Ishikawa (cell line): ENCODE data around the gene APOBEC3G.

Experiments
- CEBPB ChIP-seq: IDR thresholded peaks from 2 replicates; pipeline ENCODE4 v1.6.1; 2012
- CREB1 ChIP-seq: IDR thresholded peaks from 2 replicates; pipeline ENCODE4 v1.6.1; 2012; ENCODE audit warnings: low read depth
- EGR1 ChIP-seq: IDR thresholded peaks from 2 replicates; pipeline ENCODE4 v1.6.1; 2012
- EP300 ChIP-seq: IDR thresholded peaks from 2 replicates; pipeline ENCODE4 v1.6.1; 2012; ENCODE audit warnings: borderline replicate concordance
- FOXM1 ChIP-seq: IDR thresholded peaks from 2 replicates; pipeline ENCODE4 v1.6.1; 2012; ENCODE audit warnings: low read depth, borderline replicate concordance
- NFIC ChIP-seq: IDR thresholded peaks from 2 replicates; pipeline ENCODE4 v1.6.1; 2012
- RAD21 ChIP-seq: IDR thresholded peaks from 2 replicates; pipeline ENCODE4 v1.6.1; 2012; ENCODE audit warnings: low read depth
- TAF1 ChIP-seq: IDR thresholded peaks from 2 replicates; pipeline ENCODE4 v1.6.1; 2012; ENCODE audit warnings: low read depth, mild to moderate bottlenecking
- TCF12 ChIP-seq: IDR thresholded peaks from 2 replicates; pipeline ENCODE4 v1.6.1; 2012; ENCODE audit warnings: low read depth
- TEAD4 ChIP-seq: IDR thresholded peaks from 2 replicates; pipeline ENCODE4 v1.6.1; 2012
- YY1 ChIP-seq: IDR thresholded peaks from 2 replicates; pipeline ENCODE4 v1.6.1; 2012; ENCODE audit warnings: low read depth
- ZBTB7A ChIP-seq: IDR thresholded peaks from 2 replicates; pipeline ENCODE4 v1.6.1; 2012; ENCODE audit warnings: low read depth
- TF ChIP-seq, protein P1 (sequence below): IDR thresholded peaks from 2 replicates; pipeline ENCODE4 v1.6.1; 2012
- TF ChIP-seq, protein P2 (sequence below): IDR thresholded peaks from 2 replicates; pipeline ENCODE4 v1.6.1; 2012
- TF ChIP-seq, protein P3 (sequence below): IDR thresholded peaks from 2 replicates; pipeline ENCODE4 v1.6.1; 2012; ENCODE audit warnings: low read depth, mild to moderate bottlenecking

APOBEC3G gene

DNA sequence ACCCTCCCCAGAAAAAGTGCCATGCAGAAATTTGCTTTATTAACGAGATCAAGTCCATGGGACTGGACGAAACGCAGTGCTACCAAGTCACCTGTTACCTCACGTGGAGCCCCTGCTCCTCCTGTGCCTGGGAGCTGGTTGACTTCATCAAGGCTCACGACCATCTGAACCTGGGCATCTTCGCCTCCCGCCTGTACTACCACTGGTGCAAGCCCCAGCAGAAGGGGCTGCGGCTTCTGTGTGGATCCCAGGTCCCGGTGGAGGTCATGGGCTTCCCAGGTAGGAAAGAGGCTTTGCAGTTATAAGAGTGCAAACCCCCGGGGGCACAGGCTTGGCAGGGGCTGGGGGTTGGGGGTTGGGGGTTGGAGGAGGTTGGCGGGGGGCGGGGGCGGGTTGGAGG lies 24.2 kb downstream of the APOBEC3G start:
- TF ChIP-seq, protein P1, sequence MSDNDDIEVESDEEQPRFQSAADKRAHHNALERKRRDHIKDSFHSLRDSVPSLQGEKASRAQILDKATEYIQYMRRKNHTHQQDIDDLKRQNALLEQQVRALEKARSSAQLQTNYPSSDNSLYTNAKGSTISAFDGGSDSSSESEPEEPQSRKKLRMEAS, result no peak
- no peak for TF ChIP-seq TCF12
- no peak for TF ChIP-seq CEBPB
- TF ChIP-seq, protein P2, sequence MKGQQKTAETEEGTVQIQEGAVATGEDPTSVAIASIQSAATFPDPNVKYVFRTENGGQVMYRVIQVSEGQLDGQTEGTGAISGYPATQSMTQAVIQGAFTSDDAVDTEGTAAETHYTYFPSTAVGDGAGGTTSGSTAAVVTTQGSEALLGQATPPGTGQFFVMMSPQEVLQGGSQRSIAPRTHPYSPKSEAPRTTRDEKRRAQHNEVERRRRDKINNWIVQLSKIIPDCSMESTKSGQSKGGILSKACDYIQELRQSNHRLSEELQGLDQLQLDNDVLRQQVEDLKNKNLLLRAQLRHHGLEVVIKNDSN, result no peak
- no peak for TF ChIP-seq EGR1
- no peak for TF ChIP-seq ZBTB7A
- TF ChIP-seq RAD21, result no peak
- no peak for TF ChIP-seq CREB1
- TF ChIP-seq, protein P3, sequence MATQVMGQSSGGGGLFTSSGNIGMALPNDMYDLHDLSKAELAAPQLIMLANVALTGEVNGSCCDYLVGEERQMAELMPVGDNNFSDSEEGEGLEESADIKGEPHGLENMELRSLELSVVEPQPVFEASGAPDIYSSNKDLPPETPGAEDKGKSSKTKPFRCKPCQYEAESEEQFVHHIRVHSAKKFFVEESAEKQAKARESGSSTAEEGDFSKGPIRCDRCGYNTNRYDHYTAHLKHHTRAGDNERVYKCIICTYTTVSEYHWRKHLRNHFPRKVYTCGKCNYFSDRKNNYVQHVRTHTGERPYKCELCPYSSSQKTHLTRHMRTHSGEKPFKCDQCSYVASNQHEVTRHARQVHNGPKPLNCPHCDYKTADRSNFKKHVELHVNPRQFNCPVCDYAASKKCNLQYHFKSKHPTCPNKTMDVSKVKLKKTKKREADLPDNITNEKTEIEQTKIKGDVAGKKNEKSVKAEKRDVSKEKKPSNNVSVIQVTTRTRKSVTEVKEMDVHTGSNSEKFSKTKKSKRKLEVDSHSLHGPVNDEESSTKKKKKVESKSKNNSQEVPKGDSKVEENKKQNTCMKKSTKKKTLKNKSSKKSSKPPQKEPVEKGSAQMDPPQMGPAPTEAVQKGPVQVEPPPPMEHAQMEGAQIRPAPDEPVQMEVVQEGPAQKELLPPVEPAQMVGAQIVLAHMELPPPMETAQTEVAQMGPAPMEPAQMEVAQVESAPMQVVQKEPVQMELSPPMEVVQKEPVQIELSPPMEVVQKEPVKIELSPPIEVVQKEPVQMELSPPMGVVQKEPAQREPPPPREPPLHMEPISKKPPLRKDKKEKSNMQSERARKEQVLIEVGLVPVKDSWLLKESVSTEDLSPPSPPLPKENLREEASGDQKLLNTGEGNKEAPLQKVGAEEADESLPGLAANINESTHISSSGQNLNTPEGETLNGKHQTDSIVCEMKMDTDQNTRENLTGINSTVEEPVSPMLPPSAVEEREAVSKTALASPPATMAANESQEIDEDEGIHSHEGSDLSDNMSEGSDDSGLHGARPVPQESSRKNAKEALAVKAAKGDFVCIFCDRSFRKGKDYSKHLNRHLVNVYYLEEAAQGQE, result no peak
- TF ChIP-seq FOXM1, result no peak
- no peak for TF ChIP-seq TAF1
- TF ChIP-seq TEAD4, result no peak

DNA sequence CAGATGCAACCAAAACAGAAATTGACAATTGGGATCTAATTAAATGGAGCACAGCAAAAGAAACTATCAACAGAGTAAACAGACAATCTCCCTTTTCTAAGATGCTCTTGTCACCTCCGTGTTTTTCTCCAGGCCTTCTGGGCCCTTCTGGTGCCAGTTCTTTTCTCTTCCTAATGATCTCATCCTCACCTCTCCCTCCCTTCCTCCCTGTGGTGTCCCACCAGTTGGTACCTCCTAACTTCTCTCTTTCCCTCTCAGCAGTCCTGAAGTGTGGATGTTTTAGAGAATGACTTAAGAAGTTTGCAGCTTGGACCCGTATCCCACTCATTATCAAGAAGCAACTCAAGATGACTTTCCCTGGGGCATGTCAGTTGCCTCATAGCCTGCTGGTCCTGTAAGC lies 26.4 kb downstream of the APOBEC3G start:
- no peak for TF ChIP-seq EGR1
- TF ChIP-seq TEAD4, result no peak
- no peak for TF ChIP-seq YY1
- TF ChIP-seq, protein P3, result no peak
- no peak for TF ChIP-seq RAD21

- TF ChIP-seq, protein P2, result no peak
- TF ChIP-seq CEBPB, result no peak
- TF ChIP-seq EGR1, result no peak
- TF ChIP-seq EP300, result no peak
- no peak for TF ChIP-seq TCF12
- no peak for TF ChIP-seq NFIC
- TF ChIP-seq, protein P3, result no peak
- TF ChIP-seq YY1, result no peak
- TF ChIP-seq, protein P1, result no peak
- no peak for TF ChIP-seq CREB1
Observed at GRCh38 chr22:39106326-39106725, 29.3 kb downstream of the APOBEC3G start.

DNA sequence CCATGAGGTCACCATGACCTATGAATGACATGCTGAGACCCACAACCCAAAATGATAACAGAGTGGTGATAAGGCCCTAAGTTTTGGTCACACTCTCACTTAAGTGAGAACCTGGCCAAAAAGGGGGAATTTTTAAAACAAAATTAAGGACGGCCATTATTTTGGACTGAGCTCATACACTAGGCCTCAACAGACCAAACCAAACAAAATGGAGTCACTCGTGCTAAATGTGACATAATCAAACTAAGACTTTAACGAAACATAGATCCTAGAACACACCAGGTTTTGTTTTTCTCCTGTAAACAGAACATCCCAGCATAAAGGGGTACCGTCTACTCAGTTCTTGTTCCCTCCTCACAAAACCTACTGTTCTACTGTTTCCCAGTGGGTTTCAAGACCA lies 31.4 kb downstream of the APOBEC3G start:
- TF ChIP-seq TAF1 (no peak), RAD21 (no peak), NFIC (no peak), TEAD4 (no peak), TCF12 (no peak), EP300 (no peak), ZBTB7A (no peak), CREB1 (no peak), EGR1 (no peak), CEBPB (no peak), YY1 (no peak), FOXM1 (no peak)
- TF ChIP-seq, protein P1, result no peak
- TF ChIP-seq, protein P3, result no peak
- TF ChIP-seq, protein P2, result no peak
